ENCODE measurements around the gene ABCB10. TPM values are rescaled to one million over a fixed set of nuclear protein-coding genes. Genes with fewer than 3 reads are reported as not detected.

The ABCB10 gene
- total and polyA plus RNA-seq, 2 experiments from 2014 or later: 4.7 to 9.7 TPM

GRCh38 chr1:229574679-229575442 is 16.4 kb upstream of the ABCB10 start:
- Histone ChIP-seq H3K27ac (ENCODE audit: low read depth) (no peak overlapping the region), H3K4me3 (no peak overlapping the region), H3K4me1 (ENCODE audit: insufficient read depth) (no peaks in the 10 kb centered on the region), H3K27me3 (ENCODE audit: insufficient read depth) (no peaks in the 10 kb centered on the region), H3K4me2 (no peak overlapping the region), H3K79me2 (replicated peaks; ENCODE audit: insufficient read depth) (no peaks in the 10 kb centered on the region), H3K9me2 (ENCODE audit: insufficient read depth) (no peaks in the 10 kb centered on the region), H3K36me3 (ENCODE audit: insufficient read depth) (no peaks in the 10 kb centered on the region), H4K20me1 (replicated peaks; ENCODE audit: insufficient read depth) (no peaks in the 10 kb centered on the region), H3F3A (replicated peaks; ENCODE audit: low read depth) (no peaks in the 10 kb centered on the region), H2AFZ (no peak overlapping the region)
- no peaks in the 10 kb centered on the region for H3K36me3 Mint-ChIP-seq (ENCODE audit: low read depth)
- TF ChIP-seq, protein P1, sequence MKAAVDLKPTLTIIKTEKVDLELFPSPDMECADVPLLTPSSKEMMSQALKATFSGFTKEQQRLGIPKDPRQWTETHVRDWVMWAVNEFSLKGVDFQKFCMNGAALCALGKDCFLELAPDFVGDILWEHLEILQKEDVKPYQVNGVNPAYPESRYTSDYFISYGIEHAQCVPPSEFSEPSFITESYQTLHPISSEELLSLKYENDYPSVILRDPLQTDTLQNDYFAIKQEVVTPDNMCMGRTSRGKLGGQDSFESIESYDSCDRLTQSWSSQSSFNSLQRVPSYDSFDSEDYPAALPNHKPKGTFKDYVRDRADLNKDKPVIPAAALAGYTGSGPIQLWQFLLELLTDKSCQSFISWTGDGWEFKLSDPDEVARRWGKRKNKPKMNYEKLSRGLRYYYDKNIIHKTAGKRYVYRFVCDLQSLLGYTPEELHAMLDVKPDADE (IDR thresholded peaks at IDR 0.05): no peak
- TF ChIP-seq REST (IDR thresholded peaks at IDR 0.05; ENCODE audit: unreplicated experiment) (no peak), POLR2AphosphoS5 (IDR thresholded peaks at IDR 0.05; ENCODE audit: low read depth) (no peak), ZNF114 (CRISPR knock-in tag; IDR thresholded peaks at IDR 0.05) (no peak), ZNF462 (CRISPR knock-in tag; IDR thresholded peaks at IDR 0.05) (no peak), ZNF331 (CRISPR knock-in tag; IDR thresholded peaks at IDR 0.05; ENCODE audit: low read depth) (no peak), JUNB (IDR thresholded peaks at IDR 0.05; ENCODE audit: unreplicated experiment) (no peak)
- H3K4me3 Mint-ChIP-seq: no peak overlapping the region
- no peak overlapping the region for H3K27ac Mint-ChIP-seq
- ATAC-seq (no peak), DNase-seq (ENCODE audit: low spot score) (no peak)
- peaks cover 13% of the 10 kb centered on the region for H3K4me1 Mint-ChIP-seq
- H3K9me3 Mint-ChIP-seq: no peaks in the 10 kb centered on the region
- peaks cover 9% of the 10 kb centered on the region for H3K27me3 Mint-ChIP-seq (ENCODE audit: insufficient read depth, low read depth, poor library complexity)

Measured in GM23338 (cell line).